Endothelial cell of umbilical vein (primary cell): ENCODE measurements around the gene RER1. TPM values are rescaled to one million over a fixed set of nuclear protein-coding genes. Genes with fewer than 3 reads are reported as not detected.

ENCODE experiments used
- BruUV-seq: library from RNA; stranded (reverse); fragments of 400-500 nt; replicated peaks from 2 replicates; lab custom pipeline; 2021; lab: Mats Ljungman, UMichigan
- CTCF ChIA-PET: fragments of 300-600, 350-600 bp; sonication (Branson Sonifier 250); formaldehyde crosslinking; loops from one replicate; lab custom pipeline; 2021; ENCODE audit warnings: antibody characterized with exemption, inconsistent platforms; lab: Charles Lee
- POLR2A ChIA-PET: fragments of 300-600, 350-600 bp; sonication (Branson Sonifier 250); formaldehyde crosslinking; loops from one replicate; lab custom pipeline; 2021; ENCODE audit warnings: antibody characterized with exemption, inconsistent platforms; lab: Charles Lee
- DNase-seq: peaks from one replicate; pipeline ENCODE4 v3.0.0-alpha.2; 2011; ENCODE audit warnings: low read depth, low spot score
- FAIRE-seq: peaks from 2 replicates; lab custom pipeline; 2011; peaks lifted over from hg19 to GRCh38; lab: Jason Lieb, UNC
- H2AFZ ChIP-seq: 2 replicates; pipeline ENCODE4 v1.6.0; 2012; ENCODE audit warnings: low read depth, low read length, control low read depth, inconsistent platforms
- H3K27ac ChIP-seq: 2 replicates; pipeline ENCODE4 v1.5.1; 2011; ENCODE audit warnings: low read depth, mild to moderate bottlenecking, control low read depth, low read length, moderate library complexity; ENCODE audit not compliant: insufficient read depth
- H3K27me3 ChIP-seq, 2 experiments: 2 replicates each; pipeline versions ENCODE4 v1.6.0 to v1.6.1; 2011; ENCODE audit warnings: low read length in 2 of 2, mixed read lengths in 1 of 2; ENCODE audit not compliant: control insufficient read depth in 2 of 2, insufficient read depth in 2 of 2
- H3K36me3 ChIP-seq, 2 experiments: 2 replicates in 1 of 2; 3 replicates in 1 of 2; pipeline ENCODE4 v1.5.1; 2011; ENCODE audit warnings: low read length in 2 of 2, mild to moderate bottlenecking in 1 of 2, moderate library complexity in 1 of 2; ENCODE audit not compliant: control insufficient read depth in 2 of 2, insufficient read depth in 2 of 2; ENCODE audit errors: extremely low read depth in 1 of 2
- H3K4me1 ChIP-seq: 3 replicates; pipeline ENCODE4 v1.5.1; 2011; ENCODE audit warnings: mild to moderate bottlenecking, low read length; ENCODE audit not compliant: control insufficient read depth, insufficient read depth; ENCODE audit errors: extremely low read depth
- H3K4me2 ChIP-seq: 2 replicates; pipeline ENCODE4 v1.6.1; 2011; ENCODE audit warnings: low read length, control low read depth, mixed read lengths; ENCODE audit not compliant: insufficient read depth
- H3K4me3 ChIP-seq, 3 experiments: fragments of 200-600 bp in 1 of 3; sonication (generic), shearing (Covaris generic) in 1 of 3; replicated peaks in 1 of 3; 2 replicates each; pipeline ENCODE4 v1.5.1; 2011 to 2016; ENCODE audit warnings: control low read depth in 3 of 3, low read length in 3 of 3, mild to moderate bottlenecking in 2 of 3, inconsistent platforms in 1 of 3, low read depth in 1 of 3, moderate library complexity in 1 of 3; ENCODE audit not compliant: insufficient read depth in 1 of 3
- H3K79me2 ChIP-seq: 2 replicates; pipeline ENCODE4 v1.6.0; 2012; ENCODE audit warnings: low read length, inconsistent platforms; ENCODE audit not compliant: control insufficient read depth, insufficient read depth
- H3K9ac ChIP-seq: replicated peaks from 2 replicates; pipeline ENCODE3; 2011; ENCODE audit warnings: low read length, control low read depth; ENCODE audit not compliant: insufficient read depth; ENCODE audit errors: extremely low read depth
- H3K9me1 ChIP-seq: replicated peaks from 3 replicates; pipeline ENCODE4 v1.6.0; 2011; ENCODE audit warnings: mild to moderate bottlenecking, low read length; ENCODE audit not compliant: control insufficient read depth, insufficient read depth; ENCODE audit errors: extremely low read depth
- H3K9me3 ChIP-seq: replicated peaks from 2 replicates; pipeline ENCODE4 v1.5.1; 2012; ENCODE audit warnings: low read length, inconsistent platforms; ENCODE audit not compliant: control insufficient read depth, insufficient read depth
- H4K20me1 ChIP-seq: replicated peaks from 2 replicates; pipeline ENCODE3; 2011; ENCODE audit warnings: mild to moderate bottlenecking, low read length; ENCODE audit not compliant: control insufficient read depth, insufficient read depth; ENCODE audit errors: extremely low read depth
- EZH2 ChIP-seq: IDR thresholded peaks from 2 replicates; pipeline ENCODE4 v1.6.1; 2012; ENCODE audit warnings: borderline replicate concordance, low read depth, mild to moderate bottlenecking, moderate library complexity, low read length, inconsistent platforms; ENCODE audit not compliant: severe bottlenecking
- FOS ChIP-seq: IDR thresholded peaks from 2 replicates; pipeline ENCODE4 v1.6.1; 2011; ENCODE audit warnings: mild to moderate bottlenecking, low read length, moderate library complexity, borderline replicate concordance; ENCODE audit not compliant: insufficient read depth
- GATA2 ChIP-seq: IDR thresholded peaks from 2 replicates; pipeline ENCODE4 v1.7.0; 2011; ENCODE audit warnings: low read depth, mild to moderate bottlenecking, moderate library complexity, mixed read lengths, low read length; ENCODE audit not compliant: insufficient read length, insufficient read depth
- JUN ChIP-seq: IDR thresholded peaks from 2 replicates; pipeline ENCODE4 v1.6.1; 2011; ENCODE audit warnings: borderline replicate concordance, low read depth; ENCODE audit not compliant: insufficient read length, insufficient read depth
- MYC ChIP-seq: IDR thresholded peaks from one replicate; pipeline ENCODE4 v1.6.1; 2011; ENCODE audit warnings: mild to moderate bottlenecking, low read depth, low read length
- POLR2A ChIP-seq: IDR thresholded peaks from 2 replicates; pipeline ENCODE4 v1.6.1; 2012; ENCODE audit warnings: low read depth, mild to moderate bottlenecking, control low read depth, low read length
- POLR2AphosphoS5 ChIP-seq: IDR thresholded peaks from 2 replicates; pipeline ENCODE4 v1.6.1; 2012; ENCODE audit warnings: low read depth, mild to moderate bottlenecking, control low read depth, low read length, moderate library complexity; ENCODE audit not compliant: insufficient read depth
- dilution Hi-C: fragments of 300-500 bp; cut with MboI; formaldehyde crosslinking; loops from one replicate; pipeline ENCODE4 v1.15.0; 2019; ENCODE audit warnings: low sequenced_read_pairs; ENCODE audit not compliant: extremely low pct_ligation_motif_present
- intact Hi-C: fragments of 100-400 bp; cut with micrococcal nuclease; formaldehyde crosslinking; loops from one replicate; pipeline ENCODE4 v1.10.0; 2022
- polyA plus RNA-seq, 4 experiments: library from polyadenylated mRNA; depleted of rRNA in 3 of 4; stranded (reverse) in 3 of 4; unstranded in 1 of 4; fragments of >200 nt; gene quantifications; 2 replicates each; pipeline versions ENCODE4 v1.2.1 to v1.2.3, GENCODE V29; 2011 to 2012; ENCODE audit warnings: missing spikeins in 1 of 4
- total RNA-seq: library from RNA; stranded (reverse); gene quantifications from 2 replicates; pipeline ENCODE4 v1.2.3, GENCODE V29; 2021
- TF ChIP-seq, protein P1 (sequence below), 2 donors: IDR thresholded peaks; 1 replicate in 1 of 2; 2 replicates in 1 of 2; pipeline ENCODE4 v1.5.1; 2011; ENCODE audit warnings: low read length in 2 of 2, mild to moderate bottlenecking in 2 of 2, moderate library complexity in 2 of 2, control low read depth in 1 of 2, inconsistent platforms in 1 of 2, low read depth in 1 of 2; ENCODE audit not compliant: insufficient read depth in 1 of 2; ENCODE audit errors: extremely low read depth in 1 of 2
- TF ChIP-seq, protein P2 (sequence below): IDR thresholded peaks from 2 replicates; pipeline ENCODE4 v1.6.1; 2011; ENCODE audit not compliant: insufficient read depth, insufficient read length

Gene RER1
- total and polyA plus RNA-seq, 2 donors (not counting 3 experiments of a cell fraction or from before 2014, with no cell fraction given), result 179 to 292 TPM

DNA sequence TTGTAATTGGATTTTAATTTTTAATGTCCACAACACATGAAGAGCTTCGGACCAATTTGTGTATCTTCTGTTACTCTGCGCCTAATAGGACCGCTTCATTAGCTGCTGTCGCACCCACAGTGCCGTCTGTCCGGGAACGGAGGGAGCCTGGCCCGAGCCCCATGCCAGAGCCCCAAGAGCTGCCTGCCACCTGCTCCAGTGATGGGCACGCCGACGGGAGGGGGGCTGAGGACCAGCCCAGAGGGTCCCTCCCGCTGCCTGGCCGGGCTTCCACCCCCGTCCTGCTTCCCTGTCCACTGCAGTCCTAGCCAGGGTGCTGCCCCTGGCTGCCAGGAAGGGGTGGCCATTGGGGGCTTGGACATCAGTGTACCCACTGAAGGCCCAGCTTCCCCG is 54.2 kb downstream of the RER1 start:
- no TSS peak for BruUV-seq
- no peaks in the 10 kb centered on the region for H4K20me1 ChIP-seq
- TF ChIP-seq POLR2A, result no peak
- TF ChIP-seq, protein P1, sequence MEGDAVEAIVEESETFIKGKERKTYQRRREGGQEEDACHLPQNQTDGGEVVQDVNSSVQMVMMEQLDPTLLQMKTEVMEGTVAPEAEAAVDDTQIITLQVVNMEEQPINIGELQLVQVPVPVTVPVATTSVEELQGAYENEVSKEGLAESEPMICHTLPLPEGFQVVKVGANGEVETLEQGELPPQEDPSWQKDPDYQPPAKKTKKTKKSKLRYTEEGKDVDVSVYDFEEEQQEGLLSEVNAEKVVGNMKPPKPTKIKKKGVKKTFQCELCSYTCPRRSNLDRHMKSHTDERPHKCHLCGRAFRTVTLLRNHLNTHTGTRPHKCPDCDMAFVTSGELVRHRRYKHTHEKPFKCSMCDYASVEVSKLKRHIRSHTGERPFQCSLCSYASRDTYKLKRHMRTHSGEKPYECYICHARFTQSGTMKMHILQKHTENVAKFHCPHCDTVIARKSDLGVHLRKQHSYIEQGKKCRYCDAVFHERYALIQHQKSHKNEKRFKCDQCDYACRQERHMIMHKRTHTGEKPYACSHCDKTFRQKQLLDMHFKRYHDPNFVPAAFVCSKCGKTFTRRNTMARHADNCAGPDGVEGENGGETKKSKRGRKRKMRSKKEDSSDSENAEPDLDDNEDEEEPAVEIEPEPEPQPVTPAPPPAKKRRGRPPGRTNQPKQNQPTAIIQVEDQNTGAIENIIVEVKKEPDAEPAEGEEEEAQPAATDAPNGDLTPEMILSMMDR (IDR thresholded peaks at IDR 0.05; ENCODE audit: extremely low read depth in 1 of 2, insufficient read depth in 1 of 2, low read depth in 1 of 2, low read length in 2 of 2), result no peak
- no peak for TF ChIP-seq JUN
- no peak for TF ChIP-seq MYC
- TF ChIP-seq POLR2AphosphoS5, result no peak
- TF ChIP-seq EZH2, result no peak
- TF ChIP-seq, protein P2, sequence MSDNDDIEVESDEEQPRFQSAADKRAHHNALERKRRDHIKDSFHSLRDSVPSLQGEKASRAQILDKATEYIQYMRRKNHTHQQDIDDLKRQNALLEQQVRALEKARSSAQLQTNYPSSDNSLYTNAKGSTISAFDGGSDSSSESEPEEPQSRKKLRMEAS, result no peak
- TF ChIP-seq FOS, result no peak
- no peak for TF ChIP-seq GATA2
- no peak overlapping the region for H3K4me2 ChIP-seq
- no peaks in the 10 kb centered on the region for H3K9me1 ChIP-seq
- H3K27me3 ChIP-seq, result peaks cover 6 to 13% of the 10 kb centered on the region in 2 experiments
- H3K27ac ChIP-seq, result no peak overlapping the region
- FAIRE-seq, result no peak
- no peak overlapping the region for H3K9ac ChIP-seq
- ChIA-PET CTCF (interaction anchor here (0.8 to 1.4 kb wide), 2 partner anchors 102 to 103 kb away, joined by 4 read pairs; no protein-coding TSS in a partner anchor), POLR2A (no interaction called here)
- H3K4me1 ChIP-seq, result peaks cover 10% of the 10 kb centered on the region
- no peak for DNase-seq
- intact Hi-C loops (no loop called here), dilution Hi-C loops (no loop called here)
- no peaks in the 10 kb centered on the region for H3K9me3 ChIP-seq
- no peaks in the 10 kb centered on the region for H3K36me3 ChIP-seq
- H3K4me3 ChIP-seq, result no peak overlapping the region
- H3K79me2 ChIP-seq, result no peaks in the 10 kb centered on the region
- H2AFZ ChIP-seq, result no peak overlapping the region
